Measurements from ENCODE around the gene DDB1.

DDB1 gene

GRCh38 chr11:61334434-61335354 lies 1.8 kb upstream of the DDB1 start:
- DNase-seq: no peak

- DNase-seq: peak; percentile 30
Measured at GRCh38 chr11:61333550-61334433, 887 bp upstream of the DDB1 start.

GRCh38 chr11:61332281-61332796 lies 566 bp downstream of the DDB1 start:
- DNase-seq: no peak

DNA sequence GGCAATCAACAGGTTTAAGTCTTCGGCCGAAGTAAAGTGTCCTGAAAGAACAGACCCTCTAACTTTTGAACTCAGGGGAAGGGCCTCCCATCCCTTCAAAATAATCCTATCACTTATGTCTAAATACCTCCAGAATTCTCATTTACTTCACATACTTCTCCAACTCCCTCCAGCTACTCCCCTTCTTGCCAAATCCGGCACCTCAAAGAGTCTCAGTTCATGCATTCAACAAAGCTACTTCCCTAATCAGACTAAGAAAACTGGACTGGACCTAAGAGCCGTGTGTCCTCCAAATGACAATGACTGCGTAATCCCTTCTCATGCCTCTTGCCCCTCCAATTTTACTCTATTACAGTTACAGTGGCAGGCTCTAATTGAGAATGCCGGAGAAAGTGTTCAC lies 1.3 kb downstream of the DDB1 start:
- DNase-seq: no peak

- no peak for DNase-seq
Measured at GRCh38 chr11:61329871-61330270, 3.0 kb downstream of the DDB1 start.

- DNase-seq: no peak
Measured at GRCh38 chr11:61328351-61328750, 4.6 kb downstream of the DDB1 start.

- no peak for DNase-seq
Measured at GRCh38 chr11:61327669-61328071, 5.2 kb downstream of the DDB1 start.

- no peak for DNase-seq
Measured at GRCh38 chr11:61325649-61326414, 7.1 kb downstream of the DDB1 start.

DNA sequence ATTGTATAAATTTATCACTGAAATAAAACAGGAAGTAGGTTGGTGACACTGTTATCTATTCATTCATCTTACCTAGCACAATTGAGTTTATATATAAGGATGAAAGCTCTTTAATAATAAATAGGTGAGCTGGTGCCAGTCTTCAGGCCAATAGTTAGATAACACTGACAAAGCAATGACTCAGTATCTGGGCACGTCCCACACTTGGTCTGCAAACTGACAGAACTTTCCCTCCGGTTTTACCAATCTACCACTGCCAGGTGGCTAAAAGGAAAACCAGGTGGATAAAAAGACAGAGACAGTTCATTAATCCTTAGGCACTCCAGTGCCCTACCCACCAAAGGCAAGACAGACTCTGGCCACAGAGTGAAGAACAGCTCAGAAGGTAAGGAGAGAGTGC lies 17.6 kb downstream of the DDB1 start:
- no peak for DNase-seq

GRCh38 chr11:61310749-61311148 lies 22.2 kb downstream of the DDB1 start:
- no peak for DNase-seq

DNA sequence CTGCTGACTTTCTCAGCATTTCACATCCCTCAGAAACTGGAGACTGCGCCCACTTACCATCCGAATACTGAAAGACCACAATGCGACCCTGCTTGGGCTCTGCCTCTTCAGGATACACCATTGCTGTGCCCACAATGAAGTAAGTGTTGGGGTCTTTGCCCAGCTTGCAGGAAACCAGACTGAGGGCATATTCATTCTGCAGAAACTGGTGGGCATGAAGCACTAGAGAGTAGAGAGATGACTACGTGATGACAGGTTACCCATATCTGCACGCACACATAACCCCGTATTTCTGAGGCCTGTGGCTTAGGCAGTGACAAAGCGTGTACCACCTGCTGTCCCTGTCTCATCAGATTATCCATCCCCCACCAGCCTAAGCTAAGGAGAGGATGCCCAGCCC lies 23.2 kb downstream of the DDB1 start:
- peak; percentile 30 for DNase-seq

GRCh38 chr11:61309141-61309540 lies 23.8 kb downstream of the DDB1 start:
- no peak for DNase-seq

DNA sequence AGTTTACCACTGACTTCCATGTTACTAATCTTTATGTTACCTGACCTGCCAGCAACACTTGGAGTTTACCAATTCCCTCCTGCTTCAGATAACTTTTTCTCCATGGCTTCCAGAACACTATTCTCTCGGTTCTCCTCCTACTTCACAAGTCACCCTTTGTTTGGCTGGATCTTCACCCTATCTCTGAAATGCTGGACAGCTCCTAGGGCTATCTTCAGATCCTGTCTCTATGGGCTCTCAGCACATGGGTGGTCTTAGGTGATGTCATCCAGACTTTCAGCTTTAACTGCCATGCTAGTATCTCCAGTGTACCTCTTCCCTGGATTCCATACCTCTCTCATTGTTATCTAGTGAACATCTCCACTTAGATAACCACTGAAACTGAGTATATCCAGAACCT lies 25.6 kb downstream of the DDB1 start:
- no peak for DNase-seq

GRCh38 chr11:61306221-61306620 lies 26.7 kb downstream of the DDB1 start:
- DNase-seq: no peak

DNA sequence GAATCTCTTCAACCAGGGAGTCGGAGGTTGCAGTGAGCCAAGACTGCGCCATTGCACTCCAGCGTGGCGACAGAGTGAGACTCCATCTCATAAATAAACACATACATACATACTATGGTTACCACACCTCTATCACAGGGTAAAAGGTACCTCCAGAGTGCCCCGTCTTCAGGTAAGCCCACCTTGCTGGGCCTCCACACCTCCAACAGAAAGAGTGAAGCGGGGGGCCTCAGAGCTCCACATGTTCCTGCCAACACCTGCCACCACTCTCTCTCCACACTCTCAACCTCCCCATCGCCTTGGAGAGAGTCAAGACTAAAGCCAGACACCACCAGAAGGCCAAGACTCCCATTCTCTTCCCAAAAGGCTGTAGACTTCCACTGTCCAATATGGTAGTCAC lies 27.5 kb downstream of the DDB1 start:
- DNase-seq: no peak

GRCh38 chr11:61303725-61304124 lies 29.2 kb downstream of the DDB1 start:
- no peak for DNase-seq

- DNase-seq: no peak
Measured at GRCh38 chr11:61302550-61302949, 30.4 kb downstream of the DDB1 start.

DNA sequence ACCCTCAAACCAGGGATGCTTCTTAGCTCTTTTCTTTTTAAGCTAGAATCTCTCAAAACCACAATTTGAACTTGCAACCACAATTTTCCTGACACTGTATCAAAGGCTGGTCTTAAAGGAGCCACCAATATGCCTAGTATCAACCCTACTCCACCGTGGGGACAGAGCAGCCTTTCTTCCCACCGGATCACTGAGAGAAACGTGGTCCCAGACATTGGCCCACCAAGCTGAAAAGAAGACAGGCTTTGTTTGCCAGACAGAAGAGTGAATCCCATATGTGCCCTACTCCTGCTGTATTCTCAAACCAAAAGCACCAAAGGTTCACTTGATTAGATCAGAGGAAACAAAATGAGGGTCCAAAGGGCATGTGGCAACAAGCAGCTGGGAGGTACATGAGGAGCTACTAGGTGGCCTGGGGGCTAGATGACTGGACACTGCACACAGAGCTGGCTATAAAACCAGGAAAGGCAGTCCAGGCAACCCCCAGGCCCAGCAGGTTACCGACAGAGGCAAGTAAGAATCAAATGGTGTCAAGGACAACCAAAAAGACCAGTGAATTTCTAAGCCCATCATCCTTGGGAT lies 34.2 kb downstream of the DDB1 start:
- no peak for DNase-seq

DNA sequence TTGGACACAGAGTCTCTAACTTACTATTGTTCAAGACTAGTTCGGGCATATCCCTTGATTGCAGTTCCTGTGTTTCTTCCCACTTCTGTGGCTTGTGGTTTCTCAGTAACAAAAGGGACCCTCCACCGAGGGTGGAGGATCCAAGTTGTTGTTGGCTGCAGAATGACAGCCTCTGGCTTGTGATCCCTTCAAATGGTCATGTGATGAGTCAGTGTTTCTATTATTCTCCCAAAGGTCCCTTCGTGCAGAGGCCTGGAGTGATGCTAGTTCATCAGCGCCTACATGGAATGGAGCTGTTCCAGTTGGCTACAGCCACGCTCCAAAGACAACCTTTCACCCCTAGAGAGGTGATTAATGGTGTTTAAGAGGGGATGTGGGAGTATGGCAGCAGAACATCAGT lies 35.2 kb downstream of the DDB1 start:
- no peak for DNase-seq

GRCh38 chr11:61297341-61297740 lies 35.6 kb downstream of the DDB1 start:
- no peak for DNase-seq

DNA sequence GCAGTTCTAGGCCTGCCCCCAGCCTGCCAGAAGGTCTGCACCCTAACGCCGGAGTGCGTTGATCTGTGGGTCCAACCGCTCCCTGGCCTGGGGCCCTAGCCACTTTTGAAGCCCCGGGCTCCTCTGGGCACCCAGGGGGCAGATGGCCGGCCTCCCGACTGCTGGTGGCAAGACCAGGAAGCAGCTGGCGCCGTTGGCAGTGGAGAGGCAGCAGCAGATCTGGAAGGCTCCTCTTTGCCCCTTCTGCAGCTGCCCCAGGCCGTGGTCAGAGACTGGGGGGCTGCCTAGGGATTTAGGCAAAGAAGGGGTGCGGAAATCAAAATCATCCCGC lies 37.3 kb downstream of the DDB1 start:
- DNase-seq: no peak

GRCh38 chr11:61294717-61295595 lies 37.9 kb downstream of the DDB1 start, which contains the start of gene VWCE:
TSS of gene VWCE (minus strand) at chr11:61295316. CDS start at chr11:61295037, 279 bp downstream.
- DNase-seq: peak; percentile 83

All from activated CD4-positive, alpha-beta T cell treated with anti-CD3 and anti-CD28 coated beads, Interleukin-2, Interleukin-6, amounts not matched to agents 100 ng/mL and 50 ng/mL, durations not matched to agents 16 hours and 8 hours (primary cell).